ENCODE data around the gene NCL.
A peak's percentile ranks its signal among the peaks of the same experiment; 100 is the strongest.
"Not testable (repeated sequence)": the region's sequence is repeated elsewhere in the genome, so short reads cannot be mapped to it uniquely, and the experiment has no call there.

Gene NCL

GRCh38 chr2:231460073-231460835 lies 4.0 kb downstream of the NCL start:
- Mint-ChIP-seq H3K4me3 (peak overlapping the region; percentile 95), H3K27me3 (no peaks in the 10 kb centered on the region), H3K27ac (peak overlapping the region; percentile 99), H3K36me3 (ENCODE audit: low read depth) (peaks cover 98% of the 10 kb centered on the region), H3K4me1 (ENCODE audit: low read depth) (peaks cover 67% of the 10 kb centered on the region), H3K9me3 (no peaks in the 10 kb centered on the region)
- DNase-seq: no peak

- H3K4me1 Mint-ChIP-seq (ENCODE audit: low read depth): peaks cover 70% of the 10 kb centered on the region
Observed at GRCh38 chr2:231458368-231458767, 5.9 kb downstream of the NCL start.

GRCh38 chr2:231457101-231457500 lies 7.2 kb downstream of the NCL start:
- peaks cover 100% of the 10 kb centered on the region for H3K36me3 Mint-ChIP-seq (ENCODE audit: low read depth)
- peak overlapping the region; percentile 83 for H3K27ac Mint-ChIP-seq

More at GRCh38 chr2:231458368-231458767, 5.9 kb downstream of the NCL start:
- peak overlapping the region; percentile 95 for H3K4me3 Mint-ChIP-seq
- no peak for DNase-seq
- no peaks in the 10 kb centered on the region for H3K9me3 Mint-ChIP-seq
- H3K27me3 Mint-ChIP-seq: no peaks in the 10 kb centered on the region
- H3K36me3 Mint-ChIP-seq (ENCODE audit: low read depth): peaks cover 100% of the 10 kb centered on the region
- peak overlapping the region; percentile 89 for H3K27ac Mint-ChIP-seq

GRCh38 chr2:231456295-231457004 lies 7.8 kb downstream of the NCL start:
- Mint-ChIP-seq H3K4me1 (ENCODE audit: low read depth) (peaks cover 56% of the 10 kb centered on the region), H3K27me3 (no peaks in the 10 kb centered on the region), H3K27ac (peak overlapping the region; percentile 83), H3K4me3 (no peak overlapping the region), H3K9me3 (no peaks in the 10 kb centered on the region), H3K36me3 (ENCODE audit: low read depth) (peaks cover 100% of the 10 kb centered on the region)
- no peak for DNase-seq

More at GRCh38 chr2:231457101-231457500, 7.2 kb downstream of the NCL start:
- DNase-seq: no peak
- Mint-ChIP-seq H3K4me1 (ENCODE audit: low read depth) (peaks cover 62% of the 10 kb centered on the region), H3K27me3 (no peaks in the 10 kb centered on the region), H3K9me3 (no peaks in the 10 kb centered on the region), H3K4me3 (no peak overlapping the region)

- DNase-seq: no peak
- peak overlapping the region; percentile 13 for H3K4me3 Mint-ChIP-seq
- no peaks in the 10 kb centered on the region for H3K9me3 Mint-ChIP-seq
- no peaks in the 10 kb centered on the region for H3K27me3 Mint-ChIP-seq
- H3K36me3 Mint-ChIP-seq (ENCODE audit: low read depth): peaks cover 97% of the 10 kb centered on the region
- peaks cover 52% of the 10 kb centered on the region for H3K4me1 Mint-ChIP-seq (ENCODE audit: low read depth)
- peak overlapping the region; percentile 83 for H3K27ac Mint-ChIP-seq
Observed at GRCh38 chr2:231455890-231456289, 8.4 kb downstream of the NCL start.

- no peaks in the 10 kb centered on the region for H3K9me3 Mint-ChIP-seq
- H3K36me3 Mint-ChIP-seq (ENCODE audit: low read depth): peaks cover 90% of the 10 kb centered on the region
- H3K27ac Mint-ChIP-seq: peak overlapping the region; percentile 83
- no peaks in the 10 kb centered on the region for H3K27me3 Mint-ChIP-seq
- peak overlapping the region; percentile 13 for H3K4me3 Mint-ChIP-seq
- peaks cover 46% of the 10 kb centered on the region for H3K4me1 Mint-ChIP-seq (ENCODE audit: low read depth)
- DNase-seq: no peak
Observed at GRCh38 chr2:231455222-231455621, 9.1 kb downstream of the NCL start.

GRCh38 chr2:231454361-231454791 lies 9.9 kb downstream of the NCL start:
- no peak for DNase-seq
- H3K9me3 Mint-ChIP-seq: no peaks in the 10 kb centered on the region
- H3K4me3 Mint-ChIP-seq: no peak overlapping the region
- peaks cover 82% of the 10 kb centered on the region for H3K36me3 Mint-ChIP-seq (ENCODE audit: low read depth)
- H3K27ac Mint-ChIP-seq: peak overlapping the region; percentile 83
- H3K27me3 Mint-ChIP-seq: no peaks in the 10 kb centered on the region
- H3K4me1 Mint-ChIP-seq (ENCODE audit: low read depth): peaks cover 40% of the 10 kb centered on the region

GRCh38 chr2:231452799-231453508 lies 11.3 kb downstream of the NCL start:
- no peaks in the 10 kb centered on the region for H3K9me3 Mint-ChIP-seq
- peaks cover 28% of the 10 kb centered on the region for H3K4me1 Mint-ChIP-seq (ENCODE audit: low read depth)
- peak overlapping the region; percentile 83 for H3K27ac Mint-ChIP-seq
- DNase-seq: peak; percentile 58
- H3K27me3 Mint-ChIP-seq: no peaks in the 10 kb centered on the region
- peak overlapping the region; percentile 15 for H3K4me3 Mint-ChIP-seq
- H3K36me3 Mint-ChIP-seq (ENCODE audit: low read depth): peaks cover 68% of the 10 kb centered on the region

GRCh38 chr2:231450548-231450989 lies 13.7 kb downstream of the NCL start:
- Mint-ChIP-seq H3K4me3 (peak overlapping the region; percentile 8), H3K36me3 (ENCODE audit: low read depth) (peaks cover 44% of the 10 kb centered on the region), H3K27ac (peak overlapping the region; percentile 59), H3K27me3 (no peaks in the 10 kb centered on the region), H3K9me3 (no peaks in the 10 kb centered on the region), H3K4me1 (ENCODE audit: low read depth) (peaks cover 12% of the 10 kb centered on the region)
- no peak for DNase-seq

GRCh38 chr2:231449503-231450054 lies 14.7 kb downstream of the NCL start:
- H3K4me1 Mint-ChIP-seq (ENCODE audit: low read depth): peaks cover 7% of the 10 kb centered on the region
- no peak for DNase-seq
- no peak overlapping the region for H3K27ac Mint-ChIP-seq
- no peaks in the 10 kb centered on the region for H3K9me3 Mint-ChIP-seq
- H3K4me3 Mint-ChIP-seq: no peak overlapping the region
- H3K36me3 Mint-ChIP-seq (ENCODE audit: low read depth): peaks cover 34% of the 10 kb centered on the region
- no peaks in the 10 kb centered on the region for H3K27me3 Mint-ChIP-seq

- no peaks in the 10 kb centered on the region for H3K27me3 Mint-ChIP-seq
- peaks cover 9% of the 10 kb centered on the region for H3K4me1 Mint-ChIP-seq (ENCODE audit: low read depth)
- no peak overlapping the region for H3K27ac Mint-ChIP-seq
- H3K4me3 Mint-ChIP-seq: no peak overlapping the region
- H3K36me3 Mint-ChIP-seq (ENCODE audit: low read depth): no peaks in the 10 kb centered on the region
- peaks cover 1% of the 10 kb centered on the region for H3K9me3 Mint-ChIP-seq
- DNase-seq: no peak
Observed at GRCh38 chr2:231436957-231437356, 27.3 kb downstream of the NCL start.

- Mint-ChIP-seq H3K4me1 (ENCODE audit: low read depth) (peaks cover 9% of the 10 kb centered on the region), H3K36me3 (ENCODE audit: low read depth) (no peaks in the 10 kb centered on the region), H3K9me3 (peaks cover 4% of the 10 kb centered on the region), H3K4me3 (no peak overlapping the region), H3K27ac (peak overlapping the region; percentile 23), H3K27me3 (no peaks in the 10 kb centered on the region)
- no peak for DNase-seq
Observed at GRCh38 chr2:231433990-231434389, 30.3 kb downstream of the NCL start.

GRCh38 chr2:231431606-231432005 lies 32.7 kb downstream of the NCL start:
- H3K36me3 Mint-ChIP-seq (ENCODE audit: low read depth): no peaks in the 10 kb centered on the region
- no peak overlapping the region for H3K4me3 Mint-ChIP-seq
- DNase-seq: no peak
- H3K27me3 Mint-ChIP-seq: no peaks in the 10 kb centered on the region
- no peak overlapping the region for H3K27ac Mint-ChIP-seq
- peaks cover 4% of the 10 kb centered on the region for H3K9me3 Mint-ChIP-seq
- peaks cover 15% of the 10 kb centered on the region for H3K4me1 Mint-ChIP-seq (ENCODE audit: low read depth)

- H3K4me1 Mint-ChIP-seq (ENCODE audit: low read depth): peaks cover 27% of the 10 kb centered on the region
- H3K27me3 Mint-ChIP-seq; H3K9me3 Mint-ChIP-seq; H3K4me3 Mint-ChIP-seq; DNase-seq; H3K36me3 Mint-ChIP-seq (ENCODE audit: low read depth); H3K27ac Mint-ChIP-seq: not testable (repeated sequence)
Observed at GRCh38 chr2:231430437-231430836, 33.8 kb downstream of the NCL start.
